Measurements from ENCODE around the gene OR2AE1. TPM values are rescaled to one million over a fixed set of nuclear protein-coding genes. Genes with fewer than 3 reads are reported as not detected.

The OR2AE1 gene
- total and polyA plus RNA-seq, 2 donors from 2014 or later, result not detected

DNA sequence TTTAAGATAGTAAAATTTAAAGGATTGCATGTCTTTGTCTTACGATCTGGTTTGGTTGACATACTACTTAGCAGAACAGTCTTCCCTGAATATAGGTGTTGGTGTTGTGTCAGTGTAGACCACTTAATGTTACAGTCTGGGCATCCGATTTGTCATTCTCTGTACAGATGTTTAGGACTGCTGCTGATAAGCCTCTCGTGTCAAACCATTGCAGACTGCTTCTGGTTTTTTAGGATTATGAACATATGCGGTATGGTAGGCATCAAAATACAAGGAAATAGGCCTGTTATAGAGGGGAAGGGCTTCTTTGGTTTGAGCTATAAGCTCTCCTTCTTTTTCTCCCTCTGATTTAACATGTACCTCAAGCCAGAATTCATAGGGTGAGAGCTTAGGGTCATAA is 41.6 kb downstream of the OR2AE1 start:
- no peaks in the 10 kb centered on the region for H3K36me3 ChIP-seq (ENCODE audit: control insufficient read depth in 2 of 3, insufficient read depth in 3 of 3, low read length in 3 of 3)
- TF ChIP-seq, protein P1, sequence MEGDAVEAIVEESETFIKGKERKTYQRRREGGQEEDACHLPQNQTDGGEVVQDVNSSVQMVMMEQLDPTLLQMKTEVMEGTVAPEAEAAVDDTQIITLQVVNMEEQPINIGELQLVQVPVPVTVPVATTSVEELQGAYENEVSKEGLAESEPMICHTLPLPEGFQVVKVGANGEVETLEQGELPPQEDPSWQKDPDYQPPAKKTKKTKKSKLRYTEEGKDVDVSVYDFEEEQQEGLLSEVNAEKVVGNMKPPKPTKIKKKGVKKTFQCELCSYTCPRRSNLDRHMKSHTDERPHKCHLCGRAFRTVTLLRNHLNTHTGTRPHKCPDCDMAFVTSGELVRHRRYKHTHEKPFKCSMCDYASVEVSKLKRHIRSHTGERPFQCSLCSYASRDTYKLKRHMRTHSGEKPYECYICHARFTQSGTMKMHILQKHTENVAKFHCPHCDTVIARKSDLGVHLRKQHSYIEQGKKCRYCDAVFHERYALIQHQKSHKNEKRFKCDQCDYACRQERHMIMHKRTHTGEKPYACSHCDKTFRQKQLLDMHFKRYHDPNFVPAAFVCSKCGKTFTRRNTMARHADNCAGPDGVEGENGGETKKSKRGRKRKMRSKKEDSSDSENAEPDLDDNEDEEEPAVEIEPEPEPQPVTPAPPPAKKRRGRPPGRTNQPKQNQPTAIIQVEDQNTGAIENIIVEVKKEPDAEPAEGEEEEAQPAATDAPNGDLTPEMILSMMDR (IDR thresholded peaks at IDR 0.05; ENCODE audit: borderline replicate concordance, extremely low read depth, insufficient read depth), result no peak
- no peak overlapping the region for H3K4me3 ChIP-seq (ENCODE audit: low read length in 3 of 3)
- intact Hi-C loops (cut with DNase I), result no loop called here
- no peaks in the 10 kb centered on the region for H3K9me3 ChIP-seq (ENCODE audit: control insufficient read depth in 2 of 3, insufficient read depth in 1 of 3, low read length in 3 of 3)
- no peaks in the 10 kb centered on the region for H3K27me3 ChIP-seq (ENCODE audit: control insufficient read depth, insufficient read depth, low read length)
- peaks cover 0 to 4% (median 2%) of the 10 kb centered on the region in 3 donors for H3K4me1 ChIP-seq (ENCODE audit: control insufficient read depth in 2 of 3, insufficient read depth in 2 of 3, low read depth in 1 of 3, low read length in 3 of 3)
- H3K9ac ChIP-seq (ENCODE audit: low read length in 3 of 3), result no peak overlapping the region
- DNase-seq (no peak), FAIRE-seq (no peak)
- H3K27ac ChIP-seq (ENCODE audit: low read depth in 2 of 2, low read length in 2 of 2), result no peak overlapping the region

DNA sequence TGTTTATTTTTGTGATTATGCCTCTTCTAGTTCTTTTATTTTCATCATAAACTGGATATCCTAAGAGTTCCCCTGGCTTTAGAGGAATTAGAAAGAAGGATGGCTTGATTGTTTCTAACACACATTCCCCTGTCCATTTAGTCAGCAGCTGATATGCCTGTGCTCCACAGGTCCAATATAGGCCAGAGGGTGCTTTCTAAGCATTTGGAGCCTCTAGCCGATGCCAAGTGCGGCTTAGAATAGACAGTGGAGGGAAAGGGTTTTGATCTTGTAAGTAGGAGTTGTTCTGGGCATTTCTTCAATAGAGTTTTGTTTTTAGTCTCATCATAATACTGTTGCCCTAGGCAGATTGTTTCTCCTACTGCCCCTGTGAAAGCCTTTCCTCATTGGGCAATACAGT is 42.5 kb downstream of the OR2AE1 start:
- intact Hi-C loops (cut with DNase I), result no loop called here
- Histone ChIP-seq H3K4me1 (ENCODE audit: control insufficient read depth in 2 of 3, insufficient read depth in 2 of 3, low read depth in 1 of 3, low read length in 3 of 3) (peaks cover 0 to 11% (median 7%) of the 10 kb centered on the region in 3 donors), H3K4me3 (ENCODE audit: low read length in 3 of 3) (no peak overlapping the region), H3K9me3 (ENCODE audit: control insufficient read depth in 2 of 3, insufficient read depth in 1 of 3, low read length in 3 of 3) (no peaks in the 10 kb centered on the region), H3K36me3 (ENCODE audit: control insufficient read depth in 2 of 3, insufficient read depth in 3 of 3, low read length in 3 of 3) (no peaks in the 10 kb centered on the region), H3K9ac (ENCODE audit: low read length in 3 of 3) (no peak overlapping the region), H3K27me3 (ENCODE audit: control insufficient read depth, insufficient read depth, low read length) (no peaks in the 10 kb centered on the region), H3K27ac (ENCODE audit: low read depth in 2 of 2, low read length in 2 of 2) (no peak overlapping the region)
- TF ChIP-seq, protein P1 (IDR thresholded peaks at IDR 0.05; ENCODE audit: borderline replicate concordance, extremely low read depth, insufficient read depth), result no peak
- DNase-seq, result no peak
- FAIRE-seq, result no peak

DNA sequence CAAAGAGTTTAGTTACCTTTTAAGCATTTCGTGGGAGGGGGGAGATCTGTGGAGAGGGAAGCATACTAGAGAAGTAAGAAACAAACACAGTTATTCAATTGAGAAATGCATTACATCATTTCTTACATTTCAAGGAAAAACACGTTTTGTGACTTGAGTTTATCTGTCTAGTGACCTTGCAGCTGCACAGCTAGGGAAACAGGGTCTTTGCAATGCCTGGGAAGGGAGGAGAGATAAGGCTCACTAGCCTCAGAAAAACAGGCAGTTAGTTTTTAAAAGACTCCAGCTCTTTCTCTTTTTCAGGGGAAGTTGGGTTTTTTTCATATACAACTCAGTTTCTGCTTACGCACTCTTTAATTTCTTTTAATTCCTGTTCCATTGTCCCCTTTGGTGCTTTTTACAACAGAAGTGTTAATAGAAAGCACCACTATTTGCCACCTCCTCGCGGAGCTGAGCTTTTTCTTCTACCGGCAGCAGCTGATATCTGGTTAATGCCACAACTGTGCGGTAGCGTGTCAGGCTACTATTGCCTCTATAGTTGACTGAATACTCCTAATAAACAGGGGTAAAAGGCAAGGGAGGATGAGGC is 43.5 kb downstream of the OR2AE1 start:
- H3K9me3 ChIP-seq (ENCODE audit: control insufficient read depth in 2 of 3, insufficient read depth in 1 of 3, low read length in 3 of 3), result no peaks in the 10 kb centered on the region
- H3K36me3 ChIP-seq (ENCODE audit: control insufficient read depth in 2 of 3, insufficient read depth in 3 of 3, low read length in 3 of 3), result no peaks in the 10 kb centered on the region
- intact Hi-C loops (cut with DNase I), result no loop called here
- no peak overlapping the region for H3K9ac ChIP-seq (ENCODE audit: low read length in 3 of 3)
- DNase-seq, result no peak
- FAIRE-seq, result no peak
- H3K27me3 ChIP-seq (ENCODE audit: control insufficient read depth, insufficient read depth, low read length), result no peaks in the 10 kb centered on the region
- H3K4me1 ChIP-seq (ENCODE audit: control insufficient read depth in 2 of 3, insufficient read depth in 2 of 3, low read depth in 1 of 3, low read length in 3 of 3), result peaks cover 0 to 20% (median 7%) of the 10 kb centered on the region in 3 donors
- H3K4me3 ChIP-seq (ENCODE audit: low read length in 3 of 3), result no peak overlapping the region
- no peak overlapping the region for H3K27ac ChIP-seq (ENCODE audit: low read depth in 2 of 2, low read length in 2 of 2)
- TF ChIP-seq, protein P1 (IDR thresholded peaks at IDR 0.05; ENCODE audit: borderline replicate concordance, extremely low read depth, insufficient read depth), result no peak

DNA sequence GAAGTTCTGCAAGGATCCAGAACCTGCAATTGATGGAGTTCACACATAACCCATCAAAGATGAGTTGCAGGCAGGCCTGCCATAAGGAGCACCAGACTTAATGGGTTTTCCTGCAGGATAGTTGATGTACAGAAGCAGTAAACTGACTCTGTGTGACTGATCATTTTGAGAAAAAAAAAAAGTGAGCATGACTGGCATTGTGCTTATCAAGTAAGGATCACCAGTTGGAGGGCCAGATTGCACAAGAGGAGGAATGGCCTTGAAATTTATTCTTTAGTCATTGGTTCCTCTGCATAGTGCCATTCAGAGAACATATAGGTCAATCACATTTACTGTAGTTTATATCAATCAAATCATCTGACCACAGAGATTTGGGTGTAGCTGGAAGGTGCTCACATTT is 45.2 kb downstream of the OR2AE1 start:
- no peak overlapping the region for H3K4me3 ChIP-seq (ENCODE audit: low read length in 3 of 3)
- intact Hi-C loops (cut with DNase I), result no loop called here
- no peaks in the 10 kb centered on the region for H3K9me3 ChIP-seq (ENCODE audit: control insufficient read depth in 2 of 3, insufficient read depth in 1 of 3, low read length in 3 of 3)
- TF ChIP-seq, protein P1 (IDR thresholded peaks at IDR 0.05; ENCODE audit: borderline replicate concordance, extremely low read depth, insufficient read depth), result no peak
- H3K9ac ChIP-seq (ENCODE audit: low read length in 3 of 3), result no peak overlapping the region
- no peak for FAIRE-seq
- peaks cover 0 to 25% (median 11%) of the 10 kb centered on the region in 3 donors for H3K4me1 ChIP-seq (ENCODE audit: control insufficient read depth in 2 of 3, insufficient read depth in 2 of 3, low read depth in 1 of 3, low read length in 3 of 3)
- H3K36me3 ChIP-seq (ENCODE audit: control insufficient read depth in 2 of 3, insufficient read depth in 3 of 3, low read length in 3 of 3), result no peaks in the 10 kb centered on the region
- no peak for DNase-seq
- H3K27me3 ChIP-seq (ENCODE audit: control insufficient read depth, insufficient read depth, low read length), result no peaks in the 10 kb centered on the region
- H3K27ac ChIP-seq (ENCODE audit: low read depth in 2 of 2, low read length in 2 of 2), result no peak overlapping the region

All from kidney (tissue), 14 donors.